Measurements from ENCODE around the gene CERS2. TPM values are rescaled to one million over a fixed set of nuclear protein-coding genes. Genes with fewer than 3 reads are reported as not detected.

CERS2 gene
- total and polyA plus RNA-seq, 2 of the 13 experiments (the other 11 are each of a cell fraction or from before 2014, with no cell fraction given) = 269 to 298 TPM

GRCh38 chr1:150981177-150981804 lies 6.7 kb upstream of the CERS2 start (continued):
- TF ChIP-seq, protein P1, sequence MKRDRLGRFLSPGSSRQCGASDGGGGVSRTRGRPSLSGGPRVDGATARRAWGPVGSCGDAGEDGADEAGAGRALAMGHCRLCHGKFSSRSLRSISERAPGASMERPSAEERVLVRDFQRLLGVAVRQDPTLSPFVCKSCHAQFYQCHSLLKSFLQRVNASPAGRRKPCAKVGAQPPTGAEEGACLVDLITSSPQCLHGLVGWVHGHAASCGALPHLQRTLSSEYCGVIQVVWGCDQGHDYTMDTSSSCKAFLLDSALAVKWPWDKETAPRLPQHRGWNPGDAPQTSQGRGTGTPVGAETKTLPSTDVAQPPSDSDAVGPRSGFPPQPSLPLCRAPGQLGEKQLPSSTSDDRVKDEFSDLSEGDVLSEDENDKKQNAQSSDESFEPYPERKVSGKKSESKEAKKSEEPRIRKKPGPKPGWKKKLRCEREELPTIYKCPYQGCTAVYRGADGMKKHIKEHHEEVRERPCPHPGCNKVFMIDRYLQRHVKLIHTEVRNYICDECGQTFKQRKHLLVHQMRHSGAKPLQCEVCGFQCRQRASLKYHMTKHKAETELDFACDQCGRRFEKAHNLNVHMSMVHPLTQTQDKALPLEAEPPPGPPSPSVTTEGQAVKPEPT (CRISPR knock-in tag; IDR thresholded peaks at IDR 0.05; ENCODE audit: low read depth) = no peak
- no peak for TF ChIP-seq YEATS4 (CRISPR knock-in tag; IDR thresholded peaks at IDR 0.05; ENCODE audit: borderline replicate concordance)
- 0 out of 2 replicates have a peak, but pooled peaks have one; percentile 6 for TF ChIP-seq ATF7 (IDR thresholded peaks at IDR 0.05)
- no peak for TF ChIP-seq ATF7 (CRISPR knock-in tag; IDR thresholded peaks at IDR 0.05)
- TF ChIP-seq, protein P2, sequence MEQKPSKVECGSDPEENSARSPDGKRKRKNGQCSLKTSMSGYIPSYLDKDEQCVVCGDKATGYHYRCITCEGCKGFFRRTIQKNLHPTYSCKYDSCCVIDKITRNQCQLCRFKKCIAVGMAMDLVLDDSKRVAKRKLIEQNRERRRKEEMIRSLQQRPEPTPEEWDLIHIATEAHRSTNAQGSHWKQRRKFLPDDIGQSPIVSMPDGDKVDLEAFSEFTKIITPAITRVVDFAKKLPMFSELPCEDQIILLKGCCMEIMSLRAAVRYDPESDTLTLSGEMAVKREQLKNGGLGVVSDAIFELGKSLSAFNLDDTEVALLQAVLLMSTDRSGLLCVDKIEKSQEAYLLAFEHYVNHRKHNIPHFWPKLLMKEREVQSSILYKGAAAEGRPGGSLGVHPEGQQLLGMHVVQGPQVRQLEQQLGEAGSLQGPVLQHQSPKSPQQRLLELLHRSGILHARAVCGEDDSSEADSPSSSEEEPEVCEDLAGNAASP (CRISPR knock-in tag; IDR thresholded peaks at IDR 0.05; ENCODE audit: borderline replicate concordance) = peak; percentile 29; the same call in 1 of the 2 replicates
- no peak for TF ChIP-seq KDM4B (CRISPR knock-in tag; IDR thresholded peaks at IDR 0.05)
- TF ChIP-seq CEBPG (CRISPR knock-in tag; IDR thresholded peaks at IDR 0.05) = peak; percentile 84
- TF ChIP-seq, protein P3, sequence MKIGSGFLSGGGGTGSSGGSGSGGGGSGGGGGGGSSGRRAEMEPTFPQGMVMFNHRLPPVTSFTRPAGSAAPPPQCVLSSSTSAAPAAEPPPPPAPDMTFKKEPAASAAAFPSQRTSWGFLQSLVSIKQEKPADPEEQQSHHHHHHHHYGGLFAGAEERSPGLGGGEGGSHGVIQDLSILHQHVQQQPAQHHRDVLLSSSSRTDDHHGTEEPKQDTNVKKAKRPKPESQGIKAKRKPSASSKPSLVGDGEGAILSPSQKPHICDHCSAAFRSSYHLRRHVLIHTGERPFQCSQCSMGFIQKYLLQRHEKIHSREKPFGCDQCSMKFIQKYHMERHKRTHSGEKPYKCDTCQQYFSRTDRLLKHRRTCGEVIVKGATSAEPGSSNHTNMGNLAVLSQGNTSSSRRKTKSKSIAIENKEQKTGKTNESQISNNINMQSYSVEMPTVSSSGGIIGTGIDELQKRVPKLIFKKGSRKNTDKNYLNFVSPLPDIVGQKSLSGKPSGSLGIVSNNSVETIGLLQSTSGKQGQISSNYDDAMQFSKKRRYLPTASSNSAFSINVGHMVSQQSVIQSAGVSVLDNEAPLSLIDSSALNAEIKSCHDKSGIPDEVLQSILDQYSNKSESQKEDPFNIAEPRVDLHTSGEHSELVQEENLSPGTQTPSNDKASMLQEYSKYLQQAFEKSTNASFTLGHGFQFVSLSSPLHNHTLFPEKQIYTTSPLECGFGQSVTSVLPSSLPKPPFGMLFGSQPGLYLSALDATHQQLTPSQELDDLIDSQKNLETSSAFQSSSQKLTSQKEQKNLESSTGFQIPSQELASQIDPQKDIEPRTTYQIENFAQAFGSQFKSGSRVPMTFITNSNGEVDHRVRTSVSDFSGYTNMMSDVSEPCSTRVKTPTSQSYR (CRISPR knock-in tag; IDR thresholded peaks at IDR 0.05; ENCODE audit: borderline replicate concordance) = 0 out of 2 replicates have a peak, but pooled peaks have one; percentile 21
- no peak for TF ChIP-seq IRF2 (CRISPR knock-in tag; IDR thresholded peaks at IDR 0.05)
- TF ChIP-seq SRSF1 (optimal IDR thresholded peaks at IDR 0.05; ENCODE audit: low read depth, low read length) = no peak
- TF ChIP-seq KMT2A (CRISPR knock-in tag; IDR thresholded peaks at IDR 0.05) = peak; percentile 14; the same call in 1 of the 2 replicates
- TF ChIP-seq SIN3A (IDR thresholded peaks at IDR 0.05; ENCODE audit: borderline replicate concordance, low read depth, low read length) = no peak
- no peak for TF ChIP-seq ZFP41 (CRISPR knock-in tag; IDR thresholded peaks at IDR 0.05; ENCODE audit: borderline replicate concordance)
- no peak for TF ChIP-seq ZNF564 (CRISPR knock-in tag; IDR thresholded peaks at IDR 0.05)
- no peak for TF ChIP-seq CREB1 (IDR thresholded peaks at IDR 0.05)
- no peak for TF ChIP-seq CREB1 (CRISPR knock-in tag; IDR thresholded peaks at IDR 0.05)
- TF ChIP-seq ZFP37 (CRISPR knock-in tag; IDR thresholded peaks at IDR 0.05; ENCODE audit: borderline replicate concordance) = no peak
- TF ChIP-seq ZNF30 (CRISPR knock-in tag; IDR thresholded peaks at IDR 0.05) = no peak
- TF ChIP-seq HNRNPH1 (optimal IDR thresholded peaks at IDR 0.05; ENCODE audit: low read depth, low read length) = peak; percentile 18
- TF ChIP-seq, protein P4, sequence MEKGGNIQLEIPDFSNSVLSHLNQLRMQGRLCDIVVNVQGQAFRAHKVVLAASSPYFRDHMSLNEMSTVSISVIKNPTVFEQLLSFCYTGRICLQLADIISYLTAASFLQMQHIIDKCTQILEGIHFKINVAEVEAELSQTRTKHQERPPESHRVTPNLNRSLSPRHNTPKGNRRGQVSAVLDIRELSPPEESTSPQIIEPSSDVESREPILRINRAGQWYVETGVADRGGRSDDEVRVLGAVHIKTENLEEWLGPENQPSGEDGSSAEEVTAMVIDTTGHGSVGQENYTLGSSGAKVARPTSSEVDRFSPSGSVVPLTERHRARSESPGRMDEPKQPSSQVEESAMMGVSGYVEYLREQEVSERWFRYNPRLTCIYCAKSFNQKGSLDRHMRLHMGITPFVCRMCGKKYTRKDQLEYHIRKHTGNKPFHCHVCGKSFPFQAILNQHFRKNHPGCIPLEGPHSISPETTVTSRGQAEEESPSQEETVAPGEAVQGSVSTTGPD (CRISPR knock-in tag; IDR thresholded peaks at IDR 0.05) = no peak
